ENCODE data around the gene FAM89B.

FAM89B gene

DNA sequence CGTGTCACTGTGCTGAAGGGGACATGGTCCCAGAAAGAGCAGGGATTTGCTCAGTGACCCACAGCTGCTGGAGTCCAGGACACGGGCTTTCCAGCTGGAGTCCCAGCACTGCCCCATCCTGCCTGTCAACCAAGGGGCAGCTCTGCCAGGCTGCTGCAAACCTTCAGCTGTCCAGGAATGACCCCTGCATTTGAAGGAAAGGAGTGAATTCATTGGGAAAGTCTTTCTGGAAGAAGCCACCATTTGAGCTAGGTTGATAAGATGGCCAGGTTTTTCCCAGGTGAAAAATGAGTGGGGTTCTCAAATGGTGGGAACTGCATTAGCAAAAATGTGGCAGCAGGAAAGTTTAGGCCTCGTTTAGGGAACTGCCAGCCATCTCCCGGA, 13.9 kb downstream of the FAM89B start:
- H3K4me3 ChIP-seq (ENCODE audit: low read length): no peak overlapping the region
- peaks cover 69% of the 10 kb centered on the region for H3K27me3 ChIP-seq (ENCODE audit: insufficient read depth, low read length)
- H3K9ac ChIP-seq (ENCODE audit: low read depth, low read length): no peak overlapping the region
- H3K9me3 ChIP-seq (ENCODE audit: insufficient read depth, low read depth, low read length): no peaks in the 10 kb centered on the region
- H3K27ac ChIP-seq (ENCODE audit: low read depth, low read length): no peak overlapping the region
- WGBS: 88% methylated on average over 4 of the region's 4 CpGs
- 0 out of 2 replicates have a peak, but pooled peaks cover 3% of the 10 kb centered on the region for H3K4me1 ChIP-seq (ENCODE audit: insufficient read depth, low read length)
- no peaks in the 10 kb centered on the region for H3K36me3 ChIP-seq (ENCODE audit: insufficient read depth, low read length)

DNA sequence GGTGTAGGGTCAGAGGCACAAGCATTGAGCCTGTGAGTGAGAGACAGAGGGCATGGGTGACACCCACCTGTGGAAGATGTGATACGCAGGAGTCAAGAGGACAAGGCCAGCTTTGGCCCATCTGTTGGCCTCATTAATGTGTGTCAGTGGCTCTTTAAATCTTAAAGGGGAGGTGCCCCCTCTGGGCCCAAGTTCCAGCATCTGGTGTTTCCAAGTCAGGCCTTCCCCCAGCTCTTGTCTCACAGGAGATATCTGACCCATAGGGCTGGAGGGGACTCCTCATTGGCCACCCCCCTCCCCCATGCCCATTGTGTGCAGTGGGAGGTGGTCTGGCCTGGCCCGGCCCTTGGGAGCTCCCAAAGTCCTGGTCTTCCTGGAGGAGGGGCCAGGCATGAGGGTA, 14.3 kb downstream of the FAM89B start:
- H3K9ac ChIP-seq (ENCODE audit: low read depth, low read length): no peak overlapping the region
- H3K4me3 ChIP-seq (ENCODE audit: low read length): no peak overlapping the region
- peaks cover 73% of the 10 kb centered on the region for H3K27me3 ChIP-seq (ENCODE audit: insufficient read depth, low read length)
- 0 out of 2 replicates have a peak, but pooled peaks cover 3% of the 10 kb centered on the region for H3K4me1 ChIP-seq (ENCODE audit: insufficient read depth, low read length)
- no peak overlapping the region for H3K27ac ChIP-seq (ENCODE audit: low read depth, low read length)
- H3K9me3 ChIP-seq (ENCODE audit: insufficient read depth, low read depth, low read length): no peaks in the 10 kb centered on the region
- 57% methylated on average over 2 of the region's 2 CpGs for WGBS
- H3K36me3 ChIP-seq (ENCODE audit: insufficient read depth, low read length): no peaks in the 10 kb centered on the region

DNA sequence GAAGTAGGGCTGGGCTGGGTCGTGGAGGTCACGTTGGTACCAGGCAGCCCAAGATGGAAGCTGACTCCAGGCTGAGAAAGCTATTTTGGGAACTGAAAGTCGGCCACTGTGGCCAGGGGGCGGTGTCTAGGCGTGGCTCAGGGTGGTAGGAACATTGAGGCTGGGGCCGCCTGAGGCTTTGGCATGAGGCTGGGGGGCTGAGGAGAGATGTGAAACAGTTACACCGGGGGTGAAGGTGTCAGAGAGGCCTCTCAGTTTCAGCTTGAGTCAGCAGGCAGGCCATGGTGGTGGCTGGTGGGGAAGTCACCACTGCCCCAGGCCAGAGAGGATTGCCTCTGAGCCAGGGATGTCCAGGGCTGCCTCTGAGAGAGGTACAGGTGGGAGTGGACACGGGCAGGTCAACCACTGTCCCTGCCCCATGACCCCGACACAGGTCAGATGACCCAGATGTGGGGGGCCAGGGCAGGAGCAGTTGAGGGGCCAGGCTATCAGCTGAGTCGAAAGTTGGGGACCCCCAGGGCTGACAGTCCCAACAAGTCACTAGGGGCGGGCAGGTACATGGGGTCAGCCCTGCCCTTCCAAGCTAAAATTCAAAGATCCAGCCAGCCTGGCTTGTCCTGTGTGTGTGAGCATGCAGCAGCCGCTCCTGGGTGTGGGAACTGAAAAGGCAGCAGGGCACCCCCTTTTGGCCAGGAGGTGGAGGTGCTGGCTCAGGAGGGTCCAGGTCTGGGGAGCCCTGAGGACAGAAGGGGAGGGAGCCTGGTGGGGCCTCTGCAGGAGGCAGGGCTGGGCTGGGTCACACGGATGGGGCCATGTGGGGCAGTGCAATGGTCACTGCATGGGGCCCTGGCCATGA, 16.1 kb downstream of the FAM89B start:
- Histone ChIP-seq H3K36me3 (ENCODE audit: insufficient read depth, low read length) (no peaks in the 10 kb centered on the region), H3K27me3 (ENCODE audit: insufficient read depth, low read length) (peaks cover 75% of the 10 kb centered on the region), H3K4me1 (ENCODE audit: insufficient read depth, low read length) (0 out of 2 replicates have a peak, but pooled peaks cover 6% of the 10 kb centered on the region), H3K4me3 (ENCODE audit: low read length) (no peak overlapping the region), H3K9me3 (ENCODE audit: insufficient read depth, low read depth, low read length) (no peaks in the 10 kb centered on the region), H3K27ac (ENCODE audit: low read depth, low read length) (no peak overlapping the region), H3K9ac (ENCODE audit: low read depth, low read length) (no peak overlapping the region)
- 70% methylated on average over 13 of the region's 13 CpGs for WGBS

DNA sequence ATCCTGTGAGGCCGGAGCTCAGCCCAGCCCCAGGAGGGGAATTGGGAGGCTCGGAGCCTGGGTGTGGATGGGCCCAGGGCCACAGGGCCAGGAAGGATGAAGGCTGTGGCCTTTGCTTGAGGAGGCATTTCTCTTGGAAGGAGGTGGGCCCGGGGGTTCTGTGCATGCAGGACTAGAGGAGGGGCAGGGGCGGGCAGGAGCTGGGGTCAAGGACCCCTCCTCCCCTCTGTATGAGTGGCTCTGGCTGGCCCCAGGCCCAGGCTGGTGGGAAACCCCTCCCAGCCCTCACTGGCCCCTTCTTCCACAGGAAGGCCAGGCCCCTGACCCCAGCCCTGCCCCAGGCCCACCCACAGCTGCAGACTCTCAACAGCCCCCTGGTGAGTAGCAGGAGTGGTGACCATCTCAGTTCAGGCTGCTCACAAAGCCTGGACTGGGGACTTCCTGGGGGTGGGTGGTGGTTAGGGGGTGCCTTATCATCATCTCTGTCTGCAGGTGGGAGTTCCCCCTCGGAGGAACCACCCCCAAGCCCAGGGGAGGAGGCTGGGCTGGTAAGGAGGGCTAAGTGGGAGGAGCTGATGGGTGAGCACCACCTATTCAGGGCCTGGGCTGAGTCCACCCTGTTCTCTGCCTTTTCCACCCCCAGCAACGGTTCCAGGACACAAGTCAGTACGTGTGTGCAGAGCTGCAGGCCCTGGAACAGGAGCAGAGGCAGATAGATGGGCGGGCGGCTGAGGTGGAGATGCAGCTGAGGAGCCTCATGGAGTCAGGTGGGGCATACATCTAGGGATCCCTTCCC, 17.3 kb downstream of the FAM89B start:
- 84% methylated on average over 9 of the region's 9 CpGs for WGBS
- Histone ChIP-seq H3K36me3 (ENCODE audit: insufficient read depth, low read length) (no peaks in the 10 kb centered on the region), H3K4me3 (ENCODE audit: low read length) (no peak overlapping the region), H3K27ac (ENCODE audit: low read depth, low read length) (no peak overlapping the region), H3K4me1 (ENCODE audit: insufficient read depth, low read length) (0 out of 2 replicates have a peak, but pooled peaks cover 3% of the 10 kb centered on the region), H3K9me3 (ENCODE audit: insufficient read depth, low read depth, low read length) (no peaks in the 10 kb centered on the region), H3K27me3 (ENCODE audit: insufficient read depth, low read length) (peaks cover 69% of the 10 kb centered on the region), H3K9ac (ENCODE audit: low read depth, low read length) (no peak overlapping the region)

DNA sequence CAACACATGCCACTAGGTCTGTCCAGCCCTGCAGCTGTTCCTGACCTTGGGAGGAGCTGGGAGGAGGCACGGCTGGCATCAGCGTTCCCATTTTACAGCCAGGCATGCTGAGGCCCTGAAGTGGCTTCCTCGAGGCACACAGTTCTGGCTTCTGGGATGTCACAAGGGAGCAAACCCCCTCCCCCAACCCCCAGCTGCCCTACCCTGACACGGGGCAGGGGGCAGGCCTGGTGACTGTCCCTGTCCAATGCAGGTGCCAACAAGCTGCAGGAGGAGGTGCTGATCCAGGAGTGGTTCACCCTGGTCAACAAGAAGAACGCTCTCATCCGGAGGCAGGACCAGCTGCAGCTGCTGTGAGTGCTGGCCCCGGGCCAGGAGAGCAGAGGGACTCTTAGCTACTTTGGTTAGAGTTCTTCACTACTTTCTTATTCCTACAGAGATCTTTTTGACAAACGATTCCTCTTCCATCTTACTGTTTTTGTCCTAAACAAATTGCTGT, 18.0 kb downstream of the FAM89B start:
- Histone ChIP-seq H3K36me3 (ENCODE audit: insufficient read depth, low read length) (no peaks in the 10 kb centered on the region), H3K27ac (ENCODE audit: low read depth, low read length) (no peak overlapping the region), H3K4me1 (ENCODE audit: insufficient read depth, low read length) (0 out of 2 replicates have a peak, but pooled peaks cover 3% of the 10 kb centered on the region), H3K9ac (ENCODE audit: low read depth, low read length) (no peak overlapping the region), H3K9me3 (ENCODE audit: insufficient read depth, low read depth, low read length) (no peaks in the 10 kb centered on the region), H3K27me3 (ENCODE audit: insufficient read depth, low read length) (peaks cover 63% of the 10 kb centered on the region), H3K4me3 (ENCODE audit: low read length) (no peak overlapping the region)
- WGBS: 87% methylated on average over 8 of the region's 8 CpGs

DNA sequence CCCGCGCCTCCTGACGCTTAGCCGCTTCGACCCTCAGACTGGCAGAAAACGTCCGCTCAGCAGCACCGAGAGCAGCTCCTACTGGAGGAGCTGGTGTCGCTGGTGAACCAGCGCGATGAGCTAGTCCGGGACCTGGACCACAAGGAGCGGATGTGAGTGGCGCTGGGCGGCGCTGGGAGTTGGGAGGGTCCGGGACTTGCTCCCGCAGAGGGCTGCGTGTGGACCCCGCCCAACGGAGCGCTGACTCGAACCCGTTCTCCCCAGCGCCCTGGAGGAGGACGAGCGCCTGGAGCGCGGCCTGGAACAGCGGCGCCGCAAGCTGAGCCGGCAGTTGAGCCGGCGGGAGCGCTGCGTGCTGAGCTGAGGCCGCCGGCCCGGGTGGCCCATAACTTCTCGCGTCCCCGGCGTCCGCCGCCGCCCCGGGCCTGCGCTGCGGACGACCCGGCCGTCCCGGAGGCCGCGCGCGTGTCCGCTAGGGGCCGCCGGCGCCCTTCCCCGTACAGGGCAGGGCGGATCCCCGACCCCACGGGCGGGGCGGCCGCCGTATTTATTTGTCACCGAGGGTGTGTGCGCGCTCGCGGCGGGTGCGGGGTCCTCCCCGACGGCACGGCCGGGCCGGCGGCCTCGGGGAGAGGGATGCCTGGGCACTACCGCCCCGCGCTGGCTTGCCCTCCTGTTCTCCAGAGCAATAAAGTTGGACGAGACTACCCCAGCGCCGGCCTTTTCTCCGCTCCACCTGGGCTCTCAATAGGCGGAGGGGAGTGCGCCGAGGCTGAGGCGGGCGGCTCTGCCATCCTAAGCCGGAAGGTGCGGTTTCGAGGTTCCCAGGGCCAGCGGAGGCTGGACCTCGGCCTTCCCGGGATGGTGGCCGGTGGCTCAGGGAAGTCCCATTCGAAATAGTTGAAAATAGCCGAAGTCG, 19.9 kb downstream of the FAM89B start:
- Histone ChIP-seq H3K36me3 (ENCODE audit: insufficient read depth, low read length) (no peaks in the 10 kb centered on the region), H3K9ac (ENCODE audit: low read depth, low read length) (peak overlapping the region; percentile 47), H3K27me3 (ENCODE audit: insufficient read depth, low read length) (peaks cover 46% of the 10 kb centered on the region), H3K27ac (ENCODE audit: low read depth, low read length) (no peak overlapping the region), H3K9me3 (ENCODE audit: insufficient read depth, low read depth, low read length) (no peaks in the 10 kb centered on the region), H3K4me1 (ENCODE audit: insufficient read depth, low read length) (0 out of 2 replicates have a peak, but pooled peaks cover 3% of the 10 kb centered on the region), H3K4me3 (ENCODE audit: low read length) (peak overlapping the region; percentile 62)
- 3% methylated on average over 106 of the region's 106 CpGs for WGBS

DNA sequence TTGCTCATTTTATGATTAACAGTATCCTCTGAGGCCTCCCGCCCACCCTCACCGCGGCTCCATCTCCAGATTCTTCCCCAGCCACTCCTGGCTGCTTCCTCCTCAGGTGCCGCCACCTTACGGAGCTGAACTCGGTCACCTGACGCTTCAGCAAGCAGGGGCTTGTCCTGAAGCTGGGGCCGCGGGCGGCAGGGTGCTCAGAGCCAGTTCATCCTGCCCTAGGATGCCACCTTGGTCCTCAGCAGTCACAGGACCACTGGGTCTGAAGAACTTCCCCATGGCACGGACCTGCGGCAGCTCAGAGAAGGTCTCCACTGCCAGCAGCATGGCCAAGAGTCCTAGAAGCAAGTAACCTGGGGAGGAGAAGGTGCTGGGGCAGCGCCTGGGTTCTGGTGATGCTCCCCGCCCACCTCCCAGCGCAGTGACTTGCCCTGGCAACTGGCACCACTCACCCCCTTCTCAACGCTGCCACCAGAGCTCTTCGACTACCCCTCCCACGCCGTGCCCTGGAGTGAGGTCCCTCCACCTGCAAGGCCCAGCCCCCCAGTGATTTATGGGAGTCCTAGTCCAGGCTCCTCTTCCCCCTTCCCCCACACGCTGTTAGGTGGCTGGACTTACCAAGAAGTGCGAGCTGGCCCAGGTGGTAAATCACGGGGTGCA, 20.6 kb downstream of the FAM89B start:
- Histone ChIP-seq H3K4me3 (ENCODE audit: low read length) (peak overlapping the region; percentile 62), H3K27me3 (ENCODE audit: insufficient read depth, low read length) (peaks cover 44% of the 10 kb centered on the region), H3K9me3 (ENCODE audit: insufficient read depth, low read depth, low read length) (no peaks in the 10 kb centered on the region), H3K27ac (ENCODE audit: low read depth, low read length) (no peak overlapping the region), H3K36me3 (ENCODE audit: insufficient read depth, low read length) (peaks cover 4% of the 10 kb centered on the region; the same call in 1 of the 2 replicates), H3K9ac (ENCODE audit: low read depth, low read length) (no peak overlapping the region), H3K4me1 (ENCODE audit: insufficient read depth, low read length) (0 out of 2 replicates have a peak, but pooled peaks cover 3% of the 10 kb centered on the region)
- WGBS: 65% methylated on average over 22 of the region's 22 CpGs

DNA sequence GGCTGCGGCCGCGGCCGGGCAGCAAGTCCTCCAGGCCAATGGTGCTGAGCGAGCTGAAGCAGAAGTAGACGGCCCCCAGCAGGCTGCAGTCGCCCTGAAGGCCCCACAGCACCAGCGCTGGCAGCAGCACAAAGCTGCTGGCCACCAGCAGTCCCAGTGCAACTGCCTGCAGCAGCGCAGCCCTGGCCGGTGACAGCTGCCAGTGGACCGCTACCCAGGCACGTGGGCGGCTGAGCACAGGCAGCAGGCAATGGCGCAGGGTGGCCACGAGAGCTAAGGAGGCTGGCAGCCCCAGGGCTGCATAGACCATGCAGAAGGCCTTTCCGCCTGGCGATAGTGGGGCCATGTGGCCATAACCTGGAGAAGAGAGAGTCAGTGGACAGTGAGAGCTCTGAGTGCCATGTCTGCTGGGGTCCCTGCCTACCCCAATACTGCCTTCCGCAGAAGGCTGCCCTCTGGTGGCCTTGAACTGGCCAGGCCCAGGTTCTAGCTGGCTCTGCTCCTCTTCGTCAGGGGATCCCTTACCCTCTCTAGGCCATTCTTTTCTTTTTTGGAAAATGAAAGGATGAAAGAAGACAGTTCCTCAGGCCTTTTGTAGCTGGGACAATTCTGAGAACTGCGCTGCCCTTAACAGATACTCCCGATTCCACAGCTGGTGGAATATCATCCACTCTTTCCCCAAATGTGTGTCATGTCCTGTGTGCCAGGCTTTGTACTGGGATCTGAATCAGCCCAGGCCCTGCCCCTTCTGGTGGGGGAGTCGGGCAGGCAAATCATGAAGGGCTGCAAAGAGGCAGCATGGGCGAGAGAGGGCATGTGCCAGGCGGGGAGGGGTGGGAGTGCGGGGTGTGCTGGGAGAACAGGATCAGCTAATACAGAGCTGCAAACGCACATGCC, 21.4 kb downstream of the FAM89B start:
- H3K9ac ChIP-seq (ENCODE audit: low read depth, low read length): no peak overlapping the region
- H3K27me3 ChIP-seq (ENCODE audit: insufficient read depth, low read length): peaks cover 44% of the 10 kb centered on the region
- H3K9me3 ChIP-seq (ENCODE audit: insufficient read depth, low read depth, low read length): no peaks in the 10 kb centered on the region
- 0 out of 2 replicates have a peak, but pooled peaks cover 3% of the 10 kb centered on the region for H3K4me1 ChIP-seq (ENCODE audit: insufficient read depth, low read length)
- H3K27ac ChIP-seq (ENCODE audit: low read depth, low read length): no peak overlapping the region
- H3K36me3 ChIP-seq (ENCODE audit: insufficient read depth, low read length): peaks cover 9% of the 10 kb centered on the region
- no peak overlapping the region for H3K4me3 ChIP-seq (ENCODE audit: low read length)
- 86% methylated on average over 26 of the region's 26 CpGs for WGBS

DNA sequence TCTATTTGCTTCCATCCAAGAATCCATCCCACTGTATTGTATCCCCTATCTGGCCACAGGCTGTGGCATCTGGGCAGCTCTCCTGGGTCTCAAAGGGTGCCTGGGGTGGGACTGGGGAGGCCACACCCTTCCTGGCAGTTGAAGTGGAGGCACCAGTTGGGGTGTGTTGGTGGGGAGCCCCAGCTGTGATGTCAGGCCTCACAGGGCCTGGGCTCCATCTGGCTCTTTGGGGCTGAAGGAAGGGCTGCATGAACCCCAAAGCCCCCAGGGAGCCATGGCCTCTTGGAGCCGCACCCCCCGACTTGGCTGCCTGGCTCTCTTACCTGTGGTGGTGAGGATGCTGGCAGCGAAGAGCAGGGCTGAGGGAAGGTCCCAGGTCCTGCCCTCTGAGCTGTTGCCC, 22.8 kb downstream of the FAM89B start:
- Histone ChIP-seq H3K27ac (ENCODE audit: low read depth, low read length) (no peak overlapping the region), H3K9me3 (ENCODE audit: insufficient read depth, low read depth, low read length) (no peaks in the 10 kb centered on the region), H3K36me3 (ENCODE audit: insufficient read depth, low read length) (peaks cover 11% of the 10 kb centered on the region), H3K4me1 (ENCODE audit: insufficient read depth, low read length) (0 out of 2 replicates have a peak, but pooled peaks cover 3% of the 10 kb centered on the region), H3K27me3 (ENCODE audit: insufficient read depth, low read length) (peaks cover 39% of the 10 kb centered on the region), H3K9ac (ENCODE audit: low read depth, low read length) (no peak overlapping the region), H3K4me3 (ENCODE audit: low read length) (no peak overlapping the region)
- 94% methylated on average over 3 of the region's 3 CpGs for WGBS

Measured in HUES64 (cell line).